Right kidney (tissue), 1 donor: ENCODE results near the gene NUTM1.
A peak's percentile ranks its signal among the peaks of the same experiment; 100 is the strongest.
"Not testable (repeated sequence)": the region's sequence is repeated elsewhere in the genome, so short reads cannot be mapped to it uniquely, and the experiment has no call there.

Experiments used
- DNase-seq: peaks from one replicate; pipeline ENCODE4 v3.0.0-alpha.2; 2016

The NUTM1 gene

GRCh38 chr15:34336231-34336990 lies 6.7 kb upstream of the NUTM1 start:
- no peak for DNase-seq

- DNase-seq: no peak
Measured at GRCh38 chr15:34336991-34337556, 6.0 kb upstream of the NUTM1 start.

- DNase-seq: peak; percentile 94
Measured at GRCh38 chr15:34337557-34338306, 5.4 kb upstream of the NUTM1 start, which contains the start of gene SLC12A6. SLC12A6 (minus strand) TSS chr15:34337781; CDS start chr15:34336680, 1,101 bp downstream.

- DNase-seq: no peak
Measured at GRCh38 chr15:34338347-34338746, 4.8 kb upstream of the NUTM1 start.

- no peak for DNase-seq
Measured at GRCh38 chr15:34339946-34340345, 3.2 kb upstream of the NUTM1 start.

- DNase-seq: no peak
Measured at GRCh38 chr15:34341381-34342212, 1.5 kb upstream of the NUTM1 start.

- DNase-seq: not testable (repeated sequence)
Measured at GRCh38 chr15:34342213-34342736, 840 bp upstream of the NUTM1 start.

- DNase-seq: no peak
Measured at GRCh38 chr15:34347951-34348638, 5.0 kb downstream of the NUTM1 start.

- DNase-seq: no peak
Measured at GRCh38 chr15:34348735-34349300, 5.7 kb downstream of the NUTM1 start.

- no peak for DNase-seq
Measured at GRCh38 chr15:34349769-34350168, 6.7 kb downstream of the NUTM1 start.

- not testable (repeated sequence) for DNase-seq
Measured at GRCh38 chr15:34352996-34353395, 9.9 kb downstream of the NUTM1 start.

- no peak for DNase-seq
Measured at GRCh38 chr15:34353627-34354026, 10.5 kb downstream of the NUTM1 start.

- DNase-seq: no peak
Measured at GRCh38 chr15:34354286-34354685, 11.2 kb downstream of the NUTM1 start.

GRCh38 chr15:34355241-34355640 lies 12.1 kb downstream of the NUTM1 start:
- DNase-seq: no peak

- no peak for DNase-seq
Measured at GRCh38 chr15:34357653-34358052, 14.5 kb downstream of the NUTM1 start.

- DNase-seq: no peak
Measured at GRCh38 chr15:34358367-34358766, 15.3 kb downstream of the NUTM1 start.

GRCh38 chr15:34358948-34359347 lies 15.8 kb downstream of the NUTM1 start:
- DNase-seq: no peak

- no peak for DNase-seq
Measured at GRCh38 chr15:34359416-34359815, 16.3 kb downstream of the NUTM1 start.

GRCh38 chr15:34360298-34360697 lies 17.2 kb downstream of the NUTM1 start:
- no peak for DNase-seq

- DNase-seq: no peak
Measured at GRCh38 chr15:34361278-34361677, 18.2 kb downstream of the NUTM1 start.
